ENCODE measurements around the gene ABCF2. TPM values are rescaled to one million over a fixed set of nuclear protein-coding genes. Genes with fewer than 3 reads are reported as not detected.

ABCF2 gene
- total RNA-seq (10 to 100 TPM; 23.7 to 48.8 (median 33.0) TPM), polyA plus RNA-seq (10 to 100 TPM; 15.9 to 58.4 TPM)
- long read RNA-seq, donor 1, transcript ABCF2-201 (15 exons, 3,546 nt): major isoform, 54 of 54 reads
- long read RNA-seq, donor 1, partial matches to known transcripts: 0 of 54 reads
- long read RNA-seq, donor 1, other reads (novel, unspliced or antisense): 0 of 54 reads
- long read RNA-seq, donor 2, transcript ABCF2-201 (15 exons, 3,546 nt): major isoform, 205 of 226 reads
- long read RNA-seq, donor 2, partial matches to known transcripts: 21 of 226 reads
- long read RNA-seq, donor 2, other reads (novel, unspliced or antisense): 0 of 226 reads
- long read RNA-seq, donor 3, transcript ABCF2-201 (15 exons, 3,546 nt): major isoform, 72 of 81 reads
- long read RNA-seq, donor 3, partial matches to known transcripts: 8 of 81 reads
- long read RNA-seq, donor 3, other reads (novel, unspliced or antisense): 1 of 81 reads

DNA sequence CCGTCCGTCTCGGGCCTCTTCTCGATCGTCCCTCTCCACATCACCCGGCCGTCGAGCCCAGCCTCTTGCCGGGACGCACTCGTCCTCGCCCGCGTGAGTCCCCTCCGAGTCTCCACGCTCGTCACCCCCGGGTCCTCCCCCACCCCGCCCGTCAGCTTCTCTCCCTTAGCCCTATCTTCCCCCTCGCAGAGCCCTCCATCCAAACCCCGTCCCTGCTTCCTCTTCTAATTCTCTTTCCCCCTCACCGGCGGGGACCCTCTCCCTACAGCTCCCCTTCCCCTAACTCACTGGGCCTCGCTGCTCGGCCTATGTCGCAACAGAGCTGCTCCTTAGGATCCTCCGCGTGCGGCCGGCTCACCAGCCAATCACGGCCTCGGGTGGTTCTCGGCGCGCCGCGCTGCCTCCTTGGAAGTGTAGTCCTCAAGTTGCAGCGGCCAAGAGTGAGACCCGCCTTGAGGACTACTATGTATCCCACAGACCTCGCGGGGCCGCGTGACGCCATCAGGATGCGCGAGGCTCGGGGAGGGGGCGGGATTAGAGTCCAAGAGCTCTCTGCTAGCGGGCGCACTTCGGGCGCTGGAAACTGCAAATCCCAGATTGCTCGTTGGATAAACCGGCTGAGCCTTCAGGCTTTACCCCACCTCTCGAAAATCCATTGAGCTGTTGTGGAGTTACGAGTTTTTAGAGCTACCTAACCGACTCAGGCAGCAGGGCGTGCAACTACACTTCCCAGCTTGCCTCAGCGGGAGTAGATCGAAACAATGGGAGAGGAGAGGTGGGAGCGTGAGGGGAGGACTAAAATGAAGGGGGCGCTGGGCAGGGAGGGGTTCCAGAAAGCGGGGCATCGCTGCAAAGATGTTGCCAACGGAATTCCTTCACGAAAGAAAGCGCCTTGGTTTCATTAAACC, at the start of gene ABCF2:
Gene ABCF2, minus strand, starts transcription at position 331 of the 908 bp plus-strand sequence. CDS start 747 bp downstream, outside the sequence.
- Histone ChIP-seq H3K4me3 (peak within 1 kb of the TSS; percentile 76 to 99 (median 89)), H3K4me1 (peaks cover 3 to 39% (median 27%) of the 10 kb centered on the region in 12 donors), H3K27me3 (no peaks in the 10 kb centered on the region), H3K36me3 (peaks cover 0 to 35% (median 29%) of the 10 kb centered on the region in 9 donors), H3K9me3 (no peaks in the 10 kb centered on the region), H3K27ac (peak within 1 kb of the TSS in 11 of 12 donors; percentile 69 to 87 (median 81))
- 0 to 1% (median 1%) methylated on average over 54 to 68 of the region's 68 CpGs for whole genome bisulfite sequencing, 4 donors
- DNase-seq (peak; percentile 98 to 99 (median 99)), ATAC-seq (peak; percentile 99 to 100 (median 99))
- TF ChIP-seq, protein P1, sequence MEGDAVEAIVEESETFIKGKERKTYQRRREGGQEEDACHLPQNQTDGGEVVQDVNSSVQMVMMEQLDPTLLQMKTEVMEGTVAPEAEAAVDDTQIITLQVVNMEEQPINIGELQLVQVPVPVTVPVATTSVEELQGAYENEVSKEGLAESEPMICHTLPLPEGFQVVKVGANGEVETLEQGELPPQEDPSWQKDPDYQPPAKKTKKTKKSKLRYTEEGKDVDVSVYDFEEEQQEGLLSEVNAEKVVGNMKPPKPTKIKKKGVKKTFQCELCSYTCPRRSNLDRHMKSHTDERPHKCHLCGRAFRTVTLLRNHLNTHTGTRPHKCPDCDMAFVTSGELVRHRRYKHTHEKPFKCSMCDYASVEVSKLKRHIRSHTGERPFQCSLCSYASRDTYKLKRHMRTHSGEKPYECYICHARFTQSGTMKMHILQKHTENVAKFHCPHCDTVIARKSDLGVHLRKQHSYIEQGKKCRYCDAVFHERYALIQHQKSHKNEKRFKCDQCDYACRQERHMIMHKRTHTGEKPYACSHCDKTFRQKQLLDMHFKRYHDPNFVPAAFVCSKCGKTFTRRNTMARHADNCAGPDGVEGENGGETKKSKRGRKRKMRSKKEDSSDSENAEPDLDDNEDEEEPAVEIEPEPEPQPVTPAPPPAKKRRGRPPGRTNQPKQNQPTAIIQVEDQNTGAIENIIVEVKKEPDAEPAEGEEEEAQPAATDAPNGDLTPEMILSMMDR (IDR thresholded peaks at IDR 0.05): peak in 1 of 12 donors; percentile 10
- no peak for TF ChIP-seq POLR2A (IDR thresholded peaks at IDR 0.05)
- intact Hi-C loops (cut with DNase I): loop anchor here in 1 of 10 donors (10.0 kb wide), 1 partner anchor 172 kb away; the partner anchor contains the start of genes CDK5 and SLC4A2

DNA sequence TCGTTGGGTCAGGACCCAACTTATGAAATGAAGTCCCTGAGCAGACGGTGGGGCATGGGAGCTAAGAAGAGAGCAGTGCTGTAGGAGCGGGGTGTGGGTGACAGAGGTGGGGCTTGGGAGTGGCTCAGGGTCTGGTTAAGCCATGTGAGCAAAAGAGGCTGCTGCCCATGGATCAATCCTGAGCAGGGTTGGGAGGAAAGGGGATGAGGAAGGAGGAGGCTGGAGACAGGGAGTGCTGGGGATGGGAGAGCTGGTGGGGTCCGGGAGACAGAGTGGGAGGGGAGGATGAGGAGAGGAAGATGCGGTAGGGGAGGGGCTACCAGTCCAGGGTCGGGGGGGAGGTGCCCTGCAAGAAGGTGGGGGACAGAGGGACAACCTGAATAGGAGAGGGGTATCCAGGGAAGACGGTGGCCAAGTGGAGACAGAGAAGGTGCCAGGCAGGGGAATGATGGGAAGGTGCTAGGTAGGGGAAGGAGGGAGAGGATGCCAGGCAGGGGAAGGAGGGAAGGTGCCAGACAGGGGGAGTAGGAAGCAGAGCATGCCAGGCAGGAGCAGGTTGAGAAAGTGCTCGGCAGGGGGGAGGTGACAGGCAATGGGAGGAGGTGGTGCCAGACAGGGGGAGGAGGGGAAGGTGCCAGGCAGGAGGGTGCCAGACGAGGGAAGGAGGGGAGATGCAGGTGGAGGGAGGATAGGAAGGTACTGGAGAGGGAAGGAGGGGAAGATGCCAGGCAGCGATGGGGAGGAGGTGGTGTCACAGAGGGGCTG, 49.0 kb upstream of the ABCF2 start:
- intact Hi-C loops (cut with DNase I): no loop called here
- no peaks in the 10 kb centered on the region for H3K36me3 ChIP-seq
- H3K27me3 ChIP-seq: peaks cover 0 to 12% (median 0%) of the 10 kb centered on the region in 9 donors
- peak overlapping the region in 2 of 12 donors; percentile 51 to 52 for H3K4me3 ChIP-seq
- 28 to 36% (median 33%) methylated on average over 10 of the region's 10 CpGs for WGBS, 4 donors
- peak overlapping the region in 1 of 12 donors; percentile 16 for H3K27ac ChIP-seq
- ATAC-seq (no peak), DNase-seq (no peak)
- H3K9me3 ChIP-seq: no peaks in the 10 kb centered on the region
- peaks cover 0 to 49% (median 4%) of the 10 kb centered on the region in 12 donors for H3K4me1 ChIP-seq
- TF ChIP-seq, protein P1 (IDR thresholded peaks at IDR 0.05): no peak
- no peak for TF ChIP-seq POLR2A (IDR thresholded peaks at IDR 0.05)

DNA sequence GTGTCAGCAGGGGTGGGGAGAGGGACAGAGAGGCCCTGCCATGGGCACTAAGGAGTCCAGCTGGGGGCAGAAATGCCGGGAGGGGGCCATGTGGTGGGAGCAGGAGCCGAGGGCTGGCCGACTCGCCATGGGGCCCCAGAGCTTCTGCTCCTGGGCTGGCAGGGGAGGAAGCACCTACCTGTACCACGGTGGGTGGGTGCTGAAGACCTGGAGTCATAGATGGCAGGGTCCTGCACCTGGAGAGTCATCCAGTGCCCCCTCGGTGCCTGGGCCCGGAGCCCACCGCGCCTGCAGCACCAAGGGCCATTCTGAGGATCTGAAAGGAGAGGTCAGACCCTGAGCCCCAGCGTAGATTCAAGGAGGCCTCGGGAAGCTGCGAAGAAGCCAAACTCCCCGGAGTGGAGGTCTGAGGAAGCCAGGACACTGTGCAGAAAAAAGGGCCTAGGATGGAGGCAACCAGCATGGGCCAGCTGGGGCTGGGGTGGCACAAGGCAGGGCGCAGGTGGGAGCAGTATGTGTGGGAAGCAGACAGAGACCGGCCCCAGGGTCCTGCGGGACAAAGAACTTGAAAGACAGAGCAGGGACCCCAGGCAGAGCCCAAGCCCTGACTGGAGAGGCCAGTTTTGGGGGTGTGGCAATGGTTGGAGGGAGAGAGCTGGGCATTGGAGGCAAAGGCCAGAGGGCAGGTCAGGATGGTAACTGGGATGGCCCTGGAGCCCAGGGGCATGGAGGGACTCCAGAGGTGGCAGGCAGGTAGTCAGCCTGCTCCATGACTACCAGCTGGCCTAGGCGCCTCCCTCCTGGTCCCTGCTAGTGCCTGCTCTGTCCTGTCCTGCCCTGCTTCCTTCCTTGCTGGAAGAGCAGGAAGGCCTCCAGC, 48.2 kb upstream of the ABCF2 start:
- H3K27ac ChIP-seq: peak overlapping the region in 1 of 12 donors; percentile 16
- intact Hi-C loops (cut with DNase I): no loop called here
- DNase-seq: no peak
- no peaks in the 10 kb centered on the region for H3K36me3 ChIP-seq
- peaks cover 0 to 6% (median 0%) of the 10 kb centered on the region in 9 donors for H3K27me3 ChIP-seq
- H3K4me1 ChIP-seq: peaks cover 0 to 49% (median 4%) of the 10 kb centered on the region in 12 donors
- H3K4me3 ChIP-seq: no peak overlapping the region
- TF ChIP-seq POLR2A (IDR thresholded peaks at IDR 0.05): no peak
- TF ChIP-seq, protein P1 (IDR thresholded peaks at IDR 0.05): no peak
- ATAC-seq: no peak
- no peaks in the 10 kb centered on the region for H3K9me3 ChIP-seq
- WGBS, 4 donors: 80 to 90% (median 85%) methylated on average over 17 of the region's 17 CpGs

Data from heart left ventricle (tissue), 16 donors.